GM12873 (cell line): ENCODE data around the gene PRTFDC1.

Source experiments
- TF ChIP-seq, protein P1 (sequence below): IDR thresholded peaks from 2 replicates; pipeline ENCODE4 v1.5.1; 2012; ENCODE audit warnings: low read depth, mild to moderate bottlenecking, moderate library complexity, low read length, control low read depth; ENCODE audit not compliant: insufficient read depth; ENCODE audit errors: missing control alignments

The PRTFDC1 gene

DNA sequence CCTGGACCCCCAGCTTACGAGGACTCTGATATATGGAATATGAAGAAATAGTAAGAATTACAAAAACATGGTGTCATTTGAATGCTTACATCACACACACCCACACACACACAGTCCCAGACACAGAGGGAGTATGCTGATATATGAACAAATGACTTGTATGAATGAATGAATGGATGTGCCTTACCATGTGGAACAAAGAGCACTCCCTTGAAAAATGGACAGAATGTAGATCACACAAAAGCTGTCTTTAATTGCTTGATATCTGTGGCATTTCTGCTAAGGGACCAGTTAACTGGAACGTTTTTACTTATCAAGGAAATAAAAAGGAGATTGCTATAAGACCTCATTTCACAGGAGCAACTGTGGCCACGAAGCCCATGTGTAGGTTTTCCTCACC, 46.0 kb downstream of the PRTFDC1 start:
- TF ChIP-seq, protein P1, sequence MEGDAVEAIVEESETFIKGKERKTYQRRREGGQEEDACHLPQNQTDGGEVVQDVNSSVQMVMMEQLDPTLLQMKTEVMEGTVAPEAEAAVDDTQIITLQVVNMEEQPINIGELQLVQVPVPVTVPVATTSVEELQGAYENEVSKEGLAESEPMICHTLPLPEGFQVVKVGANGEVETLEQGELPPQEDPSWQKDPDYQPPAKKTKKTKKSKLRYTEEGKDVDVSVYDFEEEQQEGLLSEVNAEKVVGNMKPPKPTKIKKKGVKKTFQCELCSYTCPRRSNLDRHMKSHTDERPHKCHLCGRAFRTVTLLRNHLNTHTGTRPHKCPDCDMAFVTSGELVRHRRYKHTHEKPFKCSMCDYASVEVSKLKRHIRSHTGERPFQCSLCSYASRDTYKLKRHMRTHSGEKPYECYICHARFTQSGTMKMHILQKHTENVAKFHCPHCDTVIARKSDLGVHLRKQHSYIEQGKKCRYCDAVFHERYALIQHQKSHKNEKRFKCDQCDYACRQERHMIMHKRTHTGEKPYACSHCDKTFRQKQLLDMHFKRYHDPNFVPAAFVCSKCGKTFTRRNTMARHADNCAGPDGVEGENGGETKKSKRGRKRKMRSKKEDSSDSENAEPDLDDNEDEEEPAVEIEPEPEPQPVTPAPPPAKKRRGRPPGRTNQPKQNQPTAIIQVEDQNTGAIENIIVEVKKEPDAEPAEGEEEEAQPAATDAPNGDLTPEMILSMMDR = no peak

DNA sequence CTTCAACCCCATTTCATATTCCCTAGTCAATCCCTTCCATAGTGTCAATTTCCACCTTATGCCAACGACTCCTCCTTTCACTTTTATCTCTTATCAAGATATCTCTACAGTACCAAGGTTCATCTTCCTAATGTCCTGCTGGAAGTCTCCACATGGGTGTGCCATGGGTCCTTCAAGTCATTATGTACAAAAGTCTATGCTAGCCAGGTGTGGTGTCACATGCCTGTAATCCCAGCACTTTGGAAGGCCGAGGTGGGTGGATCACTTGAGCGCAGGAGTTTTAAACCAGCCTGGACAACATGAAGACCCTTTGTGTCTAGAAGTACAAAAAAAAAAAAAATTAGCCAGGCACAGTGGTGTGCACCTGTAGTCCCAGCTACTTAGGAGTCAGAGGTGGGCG, 47.6 kb downstream of the PRTFDC1 start:
- TF ChIP-seq, protein P1 = no peak

DNA sequence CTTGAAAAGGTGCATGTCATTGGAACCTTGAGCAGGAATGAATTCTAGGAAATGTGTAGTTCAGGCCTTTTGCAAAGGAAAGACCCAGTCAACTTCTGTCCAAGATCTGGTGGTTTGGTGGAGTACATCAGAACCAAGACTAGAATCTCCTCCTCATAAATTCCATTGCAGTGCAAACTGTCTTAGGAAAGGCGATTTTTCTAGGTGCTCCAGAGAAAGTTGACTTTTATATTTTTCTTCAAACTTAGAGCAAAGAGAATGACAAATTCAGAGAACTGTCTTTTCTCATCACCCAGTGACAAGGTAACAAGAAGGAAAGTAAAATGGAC, 50.0 kb downstream of the PRTFDC1 start:
- TF ChIP-seq, protein P1 = no peak

DNA sequence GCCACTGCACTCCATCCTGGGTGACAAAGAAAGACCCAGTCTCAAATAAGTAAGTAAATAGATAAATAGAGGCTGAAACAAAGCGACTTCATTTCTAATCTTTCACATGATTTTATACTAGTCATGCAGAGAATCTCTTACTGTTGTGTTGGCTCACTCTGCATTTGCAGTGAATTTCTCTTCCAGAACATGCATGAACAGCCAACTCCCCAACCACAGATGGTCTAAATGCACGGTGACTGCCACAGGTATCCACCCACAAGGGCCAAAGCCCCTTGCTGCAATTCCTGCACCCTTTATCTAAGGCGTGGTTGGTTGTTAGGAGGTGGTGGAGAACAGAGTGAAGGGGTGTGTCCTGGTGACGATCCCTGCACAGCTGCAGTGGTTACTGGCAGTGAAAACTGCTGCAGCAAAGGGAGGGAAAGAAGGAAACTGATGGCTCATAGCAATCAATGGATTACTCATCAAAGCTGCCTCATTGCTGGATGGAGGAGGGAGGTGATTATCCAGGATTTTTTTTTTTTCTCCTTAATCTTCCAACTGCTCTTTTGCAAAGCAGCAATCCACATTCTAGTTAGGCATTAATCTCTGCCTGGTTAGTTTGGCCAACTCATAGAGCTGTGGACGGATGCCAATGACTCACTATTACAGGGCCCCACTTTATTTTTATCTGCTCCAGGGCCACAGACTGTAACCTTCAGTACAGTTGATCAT, 50.6 kb downstream of the PRTFDC1 start:
- TF ChIP-seq, protein P1 = no peak

DNA sequence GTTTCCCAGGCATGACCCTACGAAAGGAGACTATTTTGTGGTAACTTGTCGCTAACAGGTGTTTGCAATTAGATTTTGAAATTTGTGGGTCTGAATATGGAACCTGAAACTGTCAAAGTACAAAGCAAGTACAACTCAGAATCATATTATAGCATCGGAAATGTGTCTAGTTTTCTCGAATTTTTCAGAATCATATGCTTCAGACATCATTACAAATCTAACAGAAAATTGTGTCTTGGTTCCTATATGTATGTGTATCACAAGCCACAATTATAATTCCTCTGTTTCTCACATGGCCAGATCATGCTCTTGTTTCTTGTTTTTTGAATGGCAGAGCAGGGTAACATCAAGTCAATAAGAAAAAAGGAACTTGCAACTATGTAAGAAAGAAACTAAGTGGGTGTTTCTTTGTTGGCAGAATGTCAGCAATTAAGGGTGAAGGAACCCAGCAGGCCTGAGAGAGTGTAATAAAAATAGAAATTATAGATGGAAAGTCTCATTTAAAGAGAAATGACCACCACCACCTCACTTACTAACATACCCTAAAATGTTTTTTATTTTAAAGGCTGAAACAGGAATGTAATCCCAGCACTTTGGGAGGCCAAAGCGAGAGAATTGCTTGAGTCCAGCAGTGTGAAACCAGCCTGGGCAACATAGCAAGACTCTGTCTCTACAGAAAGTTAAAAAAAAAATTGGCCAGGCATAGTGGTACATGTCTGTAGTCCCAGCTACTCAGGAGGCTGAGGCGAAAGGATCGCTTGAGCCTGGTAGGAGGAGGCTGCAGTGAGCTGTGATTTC, 51.3 kb downstream of the PRTFDC1 start:
- TF ChIP-seq, protein P1 = no peak

DNA sequence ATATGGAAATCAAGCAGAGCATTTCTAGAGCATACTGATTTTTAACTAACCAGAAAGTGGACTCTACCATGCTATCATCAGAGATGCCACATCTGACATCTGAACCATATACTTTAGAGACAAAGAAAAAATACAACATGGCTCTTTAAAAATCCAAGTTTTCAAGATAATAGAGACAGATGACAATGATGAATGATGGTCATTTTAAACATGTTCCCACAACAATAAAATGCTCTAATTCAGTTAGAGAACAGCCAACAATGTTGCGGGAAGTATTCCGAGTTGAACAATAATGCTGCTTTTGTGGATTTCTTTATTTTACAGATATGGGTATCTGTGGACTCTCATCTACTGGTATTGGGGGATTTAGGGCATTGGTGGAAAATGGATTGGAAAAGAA, 52.8 kb downstream of the PRTFDC1 start:
- TF ChIP-seq, protein P1 = no peak

DNA sequence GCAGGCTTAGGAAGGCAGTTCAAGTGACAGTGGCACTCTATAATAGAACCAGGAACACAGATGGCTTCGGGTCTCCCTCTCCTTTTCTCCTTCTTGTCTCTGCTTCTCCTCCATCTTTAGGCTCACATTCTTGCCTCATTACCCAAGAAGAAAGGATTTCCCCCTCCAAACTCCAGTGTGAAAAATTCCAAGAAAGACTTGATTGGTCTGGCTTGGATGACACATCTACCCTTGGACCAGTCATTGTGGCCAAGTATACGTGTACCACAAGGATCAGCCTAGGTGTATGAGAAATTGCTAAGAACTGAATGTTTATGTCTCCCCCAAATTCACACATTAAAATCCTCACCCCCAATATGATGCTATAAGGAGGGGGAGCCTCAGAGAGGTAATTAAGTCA, 53.9 kb downstream of the PRTFDC1 start:
- TF ChIP-seq, protein P1 = no peak
